B cell (primary cell): ENCODE results near the gene ZNF724.

Source experiments
- CTCF ChIP-seq: fragments of 200-600 bp; IDR thresholded peaks from one replicate; pipeline ENCODE4 v1.8.0; 2022; ENCODE audit warnings: antibody characterized with exemption, mild to moderate bottlenecking
- EZH2 ChIP-seq: IDR thresholded peaks from 2 replicates; pipeline ENCODE4 v1.6.1; 2012; ENCODE audit warnings: borderline replicate concordance, low read depth, mild to moderate bottlenecking, moderate library complexity, low read length; ENCODE audit not compliant: insufficient read depth, poor library complexity, severe bottlenecking

GRCh38 chr19:23273590-23274412, 23.6 kb upstream of the ZNF724 start:
- TF ChIP-seq CTCF: no peak
- no peak for TF ChIP-seq EZH2
